NB4 (cell line): ENCODE measurements around the gene IGFBP6.
A peak's percentile ranks its signal among the peaks of the same experiment; 100 is the strongest.

Source experiments
- DNase-seq: peaks from one replicate; pipeline ENCODE4 v3.0.0; 2010; ENCODE audit warnings: low read depth
- H3K4me3 ChIP-seq: one replicate; pipeline ENCODE4 v1.5.1; 2011; ENCODE audit warnings: mild to moderate bottlenecking, low read depth, low read length, moderate library complexity
- MYC ChIP-seq: IDR thresholded peaks from 2 replicates; pipeline ENCODE4 v1.6.1; 2011; ENCODE audit warnings: low read depth, low read length
- POLR2A ChIP-seq: IDR thresholded peaks from 2 replicates; pipeline ENCODE4 v1.6.1; 2011; ENCODE audit warnings: mild to moderate bottlenecking; ENCODE audit not compliant: insufficient read length; ENCODE audit errors: extremely low read depth
- TF ChIP-seq, protein P1 (sequence below): IDR thresholded peaks from one replicate; pipeline ENCODE4 v1.5.1; 2012; ENCODE audit warnings: low read depth, low read length
- TF ChIP-seq, protein P2 (sequence below): IDR thresholded peaks from 2 replicates; pipeline ENCODE4 v1.6.1; 2011; ENCODE audit warnings: low read depth, low read length

IGFBP6 gene

DNA sequence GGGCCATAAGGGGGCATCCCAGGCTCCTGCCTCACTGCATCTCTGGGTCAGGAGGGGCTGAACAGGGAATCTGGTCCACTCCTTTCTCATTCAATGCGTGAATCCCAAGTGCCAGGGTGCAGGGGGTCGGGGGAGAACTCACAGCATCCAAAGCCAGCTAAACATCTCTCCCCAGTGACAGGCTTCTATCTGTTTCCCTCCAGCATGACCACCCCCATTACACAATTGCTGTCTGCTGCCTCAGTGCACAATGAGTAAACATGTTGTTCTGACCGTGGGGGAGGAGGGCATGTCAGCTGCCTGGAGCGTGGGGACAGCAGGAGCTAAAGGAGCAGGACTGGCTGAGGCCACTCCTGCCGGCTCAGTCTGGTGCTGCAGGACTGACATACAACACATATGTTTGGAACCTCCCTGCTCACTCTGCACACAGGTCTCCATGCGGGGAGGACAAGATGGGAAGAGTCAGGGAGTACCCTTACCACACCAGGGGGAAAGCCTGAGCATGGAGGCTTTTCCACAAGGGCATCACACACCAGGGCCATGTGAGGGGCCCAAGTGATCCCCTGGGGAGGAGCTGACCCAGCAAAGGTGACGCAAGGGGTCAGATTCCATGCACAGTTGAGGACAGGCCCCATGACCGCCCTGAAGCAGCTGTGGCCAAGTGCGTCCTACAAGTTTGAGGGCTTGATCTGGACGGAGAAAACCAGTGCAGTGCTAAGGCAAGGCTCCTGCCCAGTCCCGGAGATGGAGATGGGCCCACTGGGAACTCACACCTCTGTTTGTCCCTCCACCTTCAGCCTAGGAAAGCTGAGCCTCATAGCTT lies 46.2 kb upstream of the IGFBP6 start:
- H3K4me3 ChIP-seq = no peak overlapping the region
- peak; percentile 88 for DNase-seq
- TF ChIP-seq MYC (no peak), POLR2A (no peak)
- TF ChIP-seq, protein P1, sequence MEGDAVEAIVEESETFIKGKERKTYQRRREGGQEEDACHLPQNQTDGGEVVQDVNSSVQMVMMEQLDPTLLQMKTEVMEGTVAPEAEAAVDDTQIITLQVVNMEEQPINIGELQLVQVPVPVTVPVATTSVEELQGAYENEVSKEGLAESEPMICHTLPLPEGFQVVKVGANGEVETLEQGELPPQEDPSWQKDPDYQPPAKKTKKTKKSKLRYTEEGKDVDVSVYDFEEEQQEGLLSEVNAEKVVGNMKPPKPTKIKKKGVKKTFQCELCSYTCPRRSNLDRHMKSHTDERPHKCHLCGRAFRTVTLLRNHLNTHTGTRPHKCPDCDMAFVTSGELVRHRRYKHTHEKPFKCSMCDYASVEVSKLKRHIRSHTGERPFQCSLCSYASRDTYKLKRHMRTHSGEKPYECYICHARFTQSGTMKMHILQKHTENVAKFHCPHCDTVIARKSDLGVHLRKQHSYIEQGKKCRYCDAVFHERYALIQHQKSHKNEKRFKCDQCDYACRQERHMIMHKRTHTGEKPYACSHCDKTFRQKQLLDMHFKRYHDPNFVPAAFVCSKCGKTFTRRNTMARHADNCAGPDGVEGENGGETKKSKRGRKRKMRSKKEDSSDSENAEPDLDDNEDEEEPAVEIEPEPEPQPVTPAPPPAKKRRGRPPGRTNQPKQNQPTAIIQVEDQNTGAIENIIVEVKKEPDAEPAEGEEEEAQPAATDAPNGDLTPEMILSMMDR = peak; percentile 1
- TF ChIP-seq, protein P2, sequence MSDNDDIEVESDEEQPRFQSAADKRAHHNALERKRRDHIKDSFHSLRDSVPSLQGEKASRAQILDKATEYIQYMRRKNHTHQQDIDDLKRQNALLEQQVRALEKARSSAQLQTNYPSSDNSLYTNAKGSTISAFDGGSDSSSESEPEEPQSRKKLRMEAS = peak; percentile 59

DNA sequence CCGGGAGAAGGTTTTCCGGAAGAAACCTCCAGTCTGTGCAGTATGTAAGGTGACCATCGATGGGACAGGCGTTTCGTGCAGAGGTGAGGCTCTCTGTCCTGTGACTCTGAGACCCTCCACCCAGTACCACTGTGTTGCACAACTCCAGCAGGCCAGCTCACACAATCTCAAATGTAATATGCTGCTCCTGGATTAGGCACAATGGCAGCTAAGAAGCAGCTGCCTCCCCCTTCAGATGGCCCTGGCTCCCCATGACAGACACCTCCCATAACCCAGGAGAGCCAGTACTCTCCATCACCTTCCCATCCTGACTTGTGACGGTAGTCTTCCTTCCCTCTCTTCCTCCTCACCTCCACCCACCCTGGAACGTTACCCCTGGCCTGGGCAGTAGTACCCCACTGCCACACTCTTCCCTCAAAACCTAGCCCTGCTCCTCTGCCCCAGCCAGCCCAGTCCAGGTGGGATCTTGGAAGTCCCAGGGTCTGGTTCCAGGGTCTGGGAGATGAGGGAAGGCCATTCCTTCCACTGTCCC lies 45.5 kb upstream of the IGFBP6 start:
- no peak for DNase-seq
- no peak overlapping the region for H3K4me3 ChIP-seq
- TF ChIP-seq, protein P2 = no peak
- TF ChIP-seq POLR2A = no peak
- TF ChIP-seq, protein P1 = no peak
- TF ChIP-seq MYC = no peak

DNA sequence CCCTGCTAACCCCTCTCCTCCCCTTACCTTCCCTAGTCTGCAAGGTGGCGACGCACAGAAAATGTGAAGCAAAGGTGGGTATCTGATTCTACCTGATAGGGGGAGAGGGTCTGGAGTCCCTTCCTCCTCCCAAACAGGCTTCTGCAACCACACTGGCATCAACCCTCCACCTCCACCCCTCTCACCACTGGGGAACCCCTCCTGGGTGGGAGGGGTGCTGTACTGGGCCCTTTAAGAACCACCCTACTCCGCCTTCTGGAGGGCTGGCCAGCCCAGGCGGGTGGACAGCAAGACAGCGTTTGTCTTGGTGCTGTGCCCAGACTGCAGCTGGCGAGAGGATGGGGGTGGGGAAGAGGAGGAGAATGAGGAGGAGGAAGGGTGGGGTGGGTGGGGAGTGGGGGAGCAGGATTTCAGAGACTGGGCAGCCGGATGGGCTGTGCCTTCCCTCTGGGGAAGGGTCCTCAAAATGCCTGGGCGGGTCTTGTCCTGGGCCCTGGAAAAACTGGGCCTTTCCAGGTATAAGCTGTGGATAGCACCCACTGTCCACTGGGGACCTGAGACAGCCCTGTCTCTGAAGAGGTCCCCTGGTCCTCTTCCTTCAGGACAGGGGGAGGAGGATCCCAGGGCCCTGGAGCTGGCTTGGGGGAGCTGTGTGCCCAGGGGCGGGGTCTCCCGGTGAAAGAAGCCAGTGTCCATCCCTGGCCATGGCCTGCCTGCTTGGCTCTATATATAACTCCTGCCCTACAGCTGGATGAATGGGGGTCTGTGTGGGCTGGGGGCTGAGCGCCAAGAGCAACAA lies 44.8 kb upstream of the IGFBP6 start:
- no peak for DNase-seq
- H3K4me3 ChIP-seq = no peak overlapping the region
- TF ChIP-seq, protein P1 = no peak
- no peak for TF ChIP-seq POLR2A
- TF ChIP-seq, protein P2 = no peak
- no peak for TF ChIP-seq MYC

DNA sequence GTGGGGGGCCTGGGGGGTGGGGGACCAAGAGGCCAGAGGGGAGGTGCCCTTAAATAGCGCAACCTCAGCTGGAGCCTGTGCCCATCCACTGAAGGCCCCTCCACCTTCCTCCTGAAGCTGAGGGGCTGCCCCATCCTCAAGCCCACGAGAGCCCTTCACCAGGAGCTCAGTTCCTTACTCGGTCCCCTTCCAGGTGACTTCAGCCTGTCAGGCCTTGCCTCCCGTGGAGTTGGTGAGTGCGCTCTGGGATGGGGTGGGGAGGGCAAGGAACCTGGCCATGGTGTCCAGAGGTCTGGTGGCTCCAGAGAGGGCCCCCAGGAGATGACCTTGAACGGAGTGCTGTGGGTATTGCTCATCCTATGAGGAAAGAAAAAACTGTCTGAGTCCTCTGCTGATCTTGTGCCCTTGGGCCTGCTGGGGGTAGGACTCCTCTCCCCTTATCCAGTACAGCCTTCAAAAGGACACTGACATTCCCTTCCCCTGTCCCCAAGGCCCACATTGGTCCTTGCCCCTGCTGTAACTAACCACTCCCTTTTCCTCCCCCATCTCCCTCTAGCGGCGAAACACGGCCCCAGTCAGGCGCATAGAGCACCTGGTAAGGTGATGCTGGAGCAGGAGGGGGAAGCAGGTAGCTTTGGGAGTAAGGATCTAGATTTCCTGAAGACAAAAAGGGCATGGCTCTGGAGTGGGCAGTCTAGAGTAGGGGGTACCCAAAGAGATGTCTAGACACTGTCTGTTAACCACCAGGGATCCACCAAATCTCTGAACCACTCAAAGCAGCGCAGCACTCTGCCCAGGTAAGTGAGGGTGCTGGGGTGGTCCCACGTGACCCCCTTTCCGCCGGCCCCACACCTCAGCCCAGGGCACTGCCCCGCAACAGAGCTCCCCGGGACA lies 44.0 kb upstream of the IGFBP6 start:
- no peak overlapping the region for H3K4me3 ChIP-seq
- no peak for TF ChIP-seq MYC
- TF ChIP-seq, protein P1 = peak; percentile 91
- peak; percentile 52 for DNase-seq

DNA sequence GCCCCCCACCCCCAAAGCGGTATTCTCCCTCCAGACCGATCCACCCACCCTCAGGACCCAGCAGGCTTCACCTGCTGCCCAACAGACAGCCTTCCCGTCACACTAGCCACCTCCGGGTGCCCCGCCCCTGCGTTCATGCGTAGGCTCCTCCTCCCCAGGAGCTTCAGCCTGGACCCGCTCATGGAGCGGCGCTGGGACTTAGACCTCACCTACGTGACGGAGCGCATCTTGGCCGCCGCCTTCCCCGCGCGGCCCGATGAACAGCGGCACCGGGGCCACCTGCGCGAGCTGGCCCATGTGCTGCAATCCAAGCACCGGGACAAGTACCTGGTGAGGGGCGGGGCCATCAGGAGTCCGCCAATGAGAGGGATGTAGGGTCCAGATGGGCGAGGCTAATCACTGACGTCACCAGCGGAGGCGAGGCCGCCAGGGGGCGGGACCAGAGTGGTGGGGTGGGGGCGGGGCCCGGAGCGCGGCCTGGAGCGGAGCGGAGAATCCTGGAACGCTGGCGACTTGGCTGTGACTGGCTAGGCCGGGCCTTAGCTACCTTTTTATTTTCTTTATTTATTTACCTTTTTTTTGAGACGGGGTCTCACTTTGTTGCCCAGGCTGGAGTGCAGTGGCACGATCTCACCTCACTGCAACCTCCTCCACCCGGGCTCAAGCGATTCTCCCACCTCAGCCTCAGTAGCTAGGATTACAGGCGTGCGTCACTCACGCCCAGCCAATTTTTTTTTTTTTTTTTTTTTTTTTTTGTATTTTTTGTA lies 43.2 kb upstream of the IGFBP6 start:
- TF ChIP-seq, protein P2 = no peak
- TF ChIP-seq MYC = no peak
- TF ChIP-seq POLR2A = no peak
- TF ChIP-seq, protein P1 = no peak
- H3K4me3 ChIP-seq = no peak overlapping the region
- DNase-seq = peak; percentile 63
